Measurements from ENCODE around the gene GFRA1. TPM values are rescaled to one million over a fixed set of nuclear protein-coding genes. Genes with fewer than 3 reads are reported as not detected.

The GFRA1 gene
- total RNA-seq, 1 donor from 2014 or later, result 5.9 TPM

DNA sequence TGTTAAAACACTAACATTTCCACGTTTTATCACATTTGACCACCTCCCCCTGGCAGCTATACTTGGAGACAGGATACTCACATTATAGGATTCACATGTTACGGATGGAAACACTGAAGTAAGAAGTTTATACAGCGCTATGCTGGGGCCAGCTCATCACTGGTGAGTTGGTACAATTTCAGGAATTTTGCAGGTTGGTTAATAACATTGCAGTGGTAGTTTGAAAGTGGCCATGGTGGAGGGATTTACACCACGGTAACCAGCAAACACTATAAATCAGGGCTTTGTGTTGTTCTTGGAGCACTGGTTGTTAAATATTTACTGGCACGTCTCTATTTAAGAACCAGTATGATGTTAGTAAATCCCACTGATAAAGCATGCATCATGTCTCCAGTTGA lies 174.0 kb downstream of the GFRA1 start:
- intact Hi-C loops (cut with DNase I), result no loop called here
- ATAC-seq (ENCODE audit: poor library complexity) (no peak), DNase-seq (no peak)

DNA sequence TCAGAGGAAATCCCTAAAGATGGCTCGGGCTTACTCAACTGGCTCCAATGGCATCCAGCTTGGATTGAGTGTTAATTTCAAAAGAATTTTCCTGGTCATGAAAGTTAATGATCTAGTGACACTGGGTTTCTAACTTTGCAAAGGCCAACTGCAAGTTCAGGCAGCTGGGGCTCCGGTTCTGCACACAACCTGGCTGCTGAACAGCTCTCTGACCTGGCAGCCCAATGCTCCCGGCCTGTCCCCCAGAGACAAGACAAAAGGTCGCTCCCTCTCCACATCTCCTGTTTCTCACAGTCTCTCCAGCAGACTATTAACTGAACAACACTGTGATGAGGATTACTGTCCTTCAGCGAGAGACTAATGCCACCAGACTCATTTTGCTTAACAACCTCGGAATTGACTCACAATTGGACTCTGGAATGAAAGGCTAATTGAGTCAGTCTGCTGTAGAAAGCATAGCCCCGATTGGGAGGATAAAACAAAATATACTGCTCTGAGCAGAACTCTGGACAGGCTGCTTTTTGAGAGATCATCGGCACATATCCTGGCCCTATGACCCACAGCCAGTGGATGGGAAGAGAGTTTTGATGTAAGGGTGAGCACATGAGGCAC lies 174.5 kb downstream of the GFRA1 start:
- intact Hi-C loops (cut with DNase I), result no loop called here
- no peak for DNase-seq
- ATAC-seq (ENCODE audit: poor library complexity), result no peak

DNA sequence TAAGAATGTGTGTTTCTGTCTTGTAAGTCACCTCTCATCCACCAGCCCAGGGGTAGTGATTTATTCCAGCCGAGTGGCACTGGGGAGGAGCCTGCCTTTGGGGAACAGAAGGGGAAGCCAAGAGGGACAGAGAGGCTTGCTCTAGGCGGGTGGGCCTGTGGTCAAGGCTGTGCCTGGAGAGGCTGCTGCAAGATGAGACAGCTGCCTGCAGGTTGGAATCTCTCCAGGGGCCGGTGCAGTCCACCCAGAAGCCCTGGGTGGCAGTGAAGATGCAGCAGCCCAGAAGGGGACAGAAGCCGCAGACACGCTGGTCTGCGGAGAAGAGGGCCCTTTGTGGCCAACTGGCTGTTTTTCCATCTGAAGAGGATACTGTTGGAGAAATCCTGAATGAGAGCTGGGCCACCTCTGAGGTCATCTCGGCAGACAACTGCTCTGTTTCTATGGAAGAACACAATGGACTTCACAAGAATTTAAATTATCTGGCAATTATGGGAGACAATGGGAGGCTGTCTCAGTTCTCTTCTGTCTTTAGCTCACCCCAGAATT lies 175.7 kb downstream of the GFRA1 start:
- intact Hi-C loops (cut with DNase I), result no loop called here
- DNase-seq (no peak), ATAC-seq (ENCODE audit: poor library complexity) (no peak)

DNA sequence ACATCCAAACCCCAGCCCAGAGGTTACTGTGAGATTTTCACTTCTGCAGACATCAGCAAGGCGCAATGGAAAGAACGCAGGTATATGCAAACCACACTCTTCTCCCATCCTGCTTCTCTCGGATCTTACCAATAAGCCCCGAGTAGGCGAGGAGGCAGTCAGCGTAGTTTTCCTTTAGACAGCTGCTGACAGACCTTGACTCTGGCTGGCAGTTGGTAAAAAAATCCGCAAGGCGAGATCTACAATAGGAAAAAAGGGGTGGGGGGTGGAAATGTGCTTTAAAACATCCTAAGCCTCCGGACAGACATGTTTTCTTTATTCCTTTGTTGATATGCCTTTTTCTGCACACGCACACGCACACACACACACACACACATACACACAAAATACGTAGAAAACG lies 176.5 kb downstream of the GFRA1 start:
- DNase-seq (no peak), ATAC-seq (ENCODE audit: poor library complexity) (no peak)
- intact Hi-C loops (cut with DNase I), result no loop called here

DNA sequence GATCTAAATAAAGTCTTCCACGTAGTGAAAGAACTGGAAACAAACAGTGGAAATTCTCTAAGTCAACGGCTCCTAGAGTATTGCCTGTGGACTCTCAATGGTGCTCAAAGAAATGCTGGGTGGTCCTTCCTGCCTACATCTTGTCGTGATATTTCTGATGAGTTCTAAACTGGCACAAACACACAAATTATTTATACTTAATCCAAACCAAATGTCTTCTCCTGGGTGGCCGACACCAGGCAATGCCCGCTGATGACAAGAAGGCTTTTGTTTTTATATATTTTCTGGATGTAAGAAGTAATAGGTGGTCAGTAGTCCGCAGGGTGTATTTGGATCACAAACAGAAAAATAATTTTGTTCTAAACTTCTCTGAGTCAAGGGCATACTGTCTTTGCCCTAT lies 178.7 kb downstream of the GFRA1 start:
- ATAC-seq (ENCODE audit: poor library complexity) (no peak), DNase-seq (no peak)
- intact Hi-C loops (cut with DNase I), result no loop called here

DNA sequence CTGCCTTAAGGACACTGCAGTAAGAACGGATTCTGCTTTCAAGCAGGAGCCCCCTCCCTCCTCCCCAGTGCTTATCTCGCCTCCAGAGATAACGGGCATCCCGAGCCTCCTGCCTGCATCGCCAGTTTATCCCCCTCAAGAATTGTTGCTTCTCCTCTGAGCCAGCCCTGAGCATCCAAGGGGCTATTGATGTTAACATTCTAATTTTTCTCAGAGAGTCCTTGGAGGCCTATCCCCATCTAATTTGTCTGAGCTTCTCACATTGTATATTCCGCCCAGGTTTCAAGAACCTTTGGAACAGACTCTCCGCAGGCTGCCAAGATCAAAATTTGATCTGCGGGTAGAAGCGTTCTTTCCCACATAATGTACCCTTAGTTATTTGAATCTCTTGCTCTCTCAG lies 180.0 kb downstream of the GFRA1 start:
- ATAC-seq (ENCODE audit: poor library complexity), result no peak
- no peak for DNase-seq
- intact Hi-C loops (cut with DNase I), result no loop called here

DNA sequence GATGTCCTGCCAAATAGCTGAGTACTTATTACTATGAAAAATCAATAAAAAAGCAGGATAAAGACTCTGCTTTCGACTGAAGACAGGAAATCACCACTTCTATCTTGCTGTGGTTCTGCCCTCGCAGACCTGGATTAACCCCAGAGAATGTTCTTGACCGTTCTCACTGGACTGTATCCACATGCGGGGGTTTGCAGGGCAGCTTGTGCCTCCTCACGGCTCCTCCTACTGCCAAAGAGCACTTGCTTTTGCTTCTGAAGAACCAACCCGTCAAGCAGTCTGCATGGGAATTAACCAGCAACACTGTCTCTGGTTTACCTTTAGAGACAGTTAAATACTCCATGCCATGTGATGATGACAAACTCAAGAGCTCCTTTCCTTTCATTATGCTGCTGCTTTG lies 184.0 kb downstream of the GFRA1 start:
- DNase-seq, result no peak

DNA sequence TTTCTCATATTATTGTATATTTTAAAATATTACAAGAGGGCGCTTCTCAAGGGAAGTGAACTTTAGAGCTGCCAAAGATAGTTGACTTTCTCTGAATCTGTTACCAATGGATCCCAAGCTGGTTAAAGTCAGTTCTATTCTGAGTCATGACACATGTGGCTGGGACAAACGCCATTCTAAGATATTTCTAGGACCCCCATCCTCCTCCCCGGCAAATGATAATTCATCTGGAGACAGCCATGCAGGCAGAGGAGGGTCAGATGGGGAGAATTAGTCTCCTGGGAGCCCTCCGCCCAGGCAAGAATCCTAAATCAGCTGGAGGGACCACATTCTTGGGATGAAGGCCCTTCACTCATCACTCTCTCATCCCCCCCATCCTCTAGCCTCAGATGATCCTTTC lies 187.7 kb downstream of the GFRA1 start:
- ATAC-seq (ENCODE audit: poor library complexity) (peak; percentile 45), DNase-seq (no peak)
- intact Hi-C loops (cut with DNase I), result no loop called here

More for the DNA sequence above, 184.0 kb downstream of the GFRA1 start:
- intact Hi-C loops (cut with DNase I), result no loop called here
- ATAC-seq (ENCODE audit: poor library complexity), result no peak

DNA sequence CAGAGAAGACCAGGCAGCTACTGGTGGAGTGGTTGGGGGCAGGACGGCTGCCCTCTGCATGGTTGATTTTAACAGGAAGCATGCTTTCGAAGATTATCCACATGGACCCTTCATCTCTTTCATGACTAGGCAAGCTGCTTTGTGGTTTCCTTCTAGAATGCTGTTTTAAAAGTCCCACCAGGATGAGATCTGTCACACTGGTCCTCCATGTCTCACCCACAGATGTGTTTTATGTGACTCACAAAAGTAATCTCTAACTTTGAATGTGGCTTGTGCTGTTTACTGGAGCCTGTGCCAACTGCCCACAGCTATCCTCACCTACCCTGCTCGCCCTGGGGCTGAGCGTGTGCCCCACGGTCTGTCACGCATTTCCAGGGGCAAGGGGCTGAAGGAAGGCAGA lies 188.8 kb downstream of the GFRA1 start:
- intact Hi-C loops (cut with DNase I), result no loop called here
- DNase-seq (no peak), ATAC-seq (ENCODE audit: poor library complexity) (no peak)

DNA sequence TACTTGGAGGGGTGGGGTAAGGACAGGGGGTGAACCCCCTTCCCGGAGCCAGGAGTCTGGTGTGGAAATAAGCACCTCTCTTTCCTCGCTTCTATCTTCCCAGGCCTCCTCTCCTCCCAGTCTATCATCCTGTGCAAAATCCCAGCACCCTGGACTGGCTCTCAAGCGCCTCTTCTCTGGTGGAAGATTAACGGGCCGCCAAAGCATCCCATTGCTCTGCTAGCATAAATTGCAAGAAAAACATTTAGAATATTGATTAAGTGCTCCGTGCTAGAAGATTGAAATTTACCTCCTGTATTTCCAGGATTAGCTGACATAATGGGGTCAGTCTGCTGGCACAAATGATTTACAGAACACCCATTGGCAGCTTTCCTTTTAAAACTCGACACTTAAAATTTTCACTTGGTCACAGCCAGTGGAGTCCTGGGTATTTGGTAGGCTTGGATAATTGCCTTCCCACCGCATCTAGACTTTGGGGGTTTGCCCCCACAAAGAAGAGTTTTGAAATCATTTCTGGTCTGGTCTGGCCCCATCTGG lies 189.7 kb downstream of the GFRA1 start:
- no peak for DNase-seq
- intact Hi-C loops (cut with DNase I), result no loop called here
- no peak for ATAC-seq (ENCODE audit: poor library complexity)

DNA sequence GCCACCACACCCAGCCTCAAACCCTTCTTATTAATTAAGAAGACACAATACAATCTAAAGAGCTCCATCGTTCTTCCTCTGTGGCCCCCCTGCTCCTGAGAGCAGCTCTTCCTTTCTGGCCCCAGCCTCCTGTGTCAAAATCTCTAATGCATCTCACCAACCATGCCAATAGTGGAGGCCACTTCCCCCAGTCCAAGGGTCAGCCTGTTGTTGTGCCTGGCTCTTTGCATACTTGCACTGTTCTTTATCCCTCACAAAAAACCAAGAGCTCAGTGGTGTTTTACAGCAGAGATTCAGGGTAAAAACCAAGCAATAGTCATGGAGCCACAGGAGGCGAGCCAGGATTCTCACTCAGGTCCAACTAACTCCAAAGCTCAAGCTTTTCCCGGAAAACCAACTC lies 190.2 kb downstream of the GFRA1 start:
- intact Hi-C loops (cut with DNase I), result no loop called here
- no peak for DNase-seq
- ATAC-seq (ENCODE audit: poor library complexity), result no peak

DNA sequence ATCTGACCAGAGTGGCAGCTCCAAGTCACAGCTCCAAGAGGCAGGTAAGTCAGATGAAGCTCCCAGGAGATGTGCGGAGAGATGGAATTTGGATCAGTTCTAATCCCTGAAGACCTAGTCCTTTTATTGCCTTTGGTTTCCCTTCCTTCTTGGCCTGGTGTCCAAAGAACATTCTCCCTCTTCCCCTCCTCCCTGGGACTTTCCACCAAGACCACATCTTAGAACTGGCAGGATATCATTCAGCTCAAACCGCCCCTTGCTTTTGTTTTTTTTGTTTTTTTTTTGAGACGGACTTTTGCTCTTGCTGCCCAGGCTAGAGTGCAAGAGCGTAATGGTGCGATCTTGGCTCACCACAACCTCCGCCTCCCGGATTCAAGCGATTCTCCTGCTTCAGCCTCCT lies 190.8 kb downstream of the GFRA1 start:
- ATAC-seq (ENCODE audit: poor library complexity) (no peak), DNase-seq (no peak)
- intact Hi-C loops (cut with DNase I), result no loop called here

DNA sequence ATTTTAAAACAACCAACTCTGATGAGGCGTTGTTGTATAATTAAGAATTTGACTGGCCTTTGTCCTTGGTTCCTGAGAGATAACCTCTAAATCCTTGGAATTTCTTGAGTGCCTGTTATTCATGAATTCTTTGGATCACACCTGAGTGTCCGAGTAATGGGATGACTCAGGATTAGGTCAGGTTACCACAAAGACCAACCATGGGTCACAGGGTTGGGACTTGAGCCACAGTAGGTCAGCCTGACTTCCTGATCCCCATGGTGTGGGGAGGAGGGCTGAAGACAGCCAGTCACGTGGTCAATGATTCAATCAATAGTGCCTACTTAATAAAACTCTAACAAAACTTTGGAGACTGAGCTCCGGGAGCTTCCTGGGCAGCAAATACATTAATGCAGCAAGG lies 192.5 kb downstream of the GFRA1 start:
- intact Hi-C loops (cut with DNase I), result no loop called here
- ATAC-seq (ENCODE audit: poor library complexity) (no peak), DNase-seq (no peak)

DNA sequence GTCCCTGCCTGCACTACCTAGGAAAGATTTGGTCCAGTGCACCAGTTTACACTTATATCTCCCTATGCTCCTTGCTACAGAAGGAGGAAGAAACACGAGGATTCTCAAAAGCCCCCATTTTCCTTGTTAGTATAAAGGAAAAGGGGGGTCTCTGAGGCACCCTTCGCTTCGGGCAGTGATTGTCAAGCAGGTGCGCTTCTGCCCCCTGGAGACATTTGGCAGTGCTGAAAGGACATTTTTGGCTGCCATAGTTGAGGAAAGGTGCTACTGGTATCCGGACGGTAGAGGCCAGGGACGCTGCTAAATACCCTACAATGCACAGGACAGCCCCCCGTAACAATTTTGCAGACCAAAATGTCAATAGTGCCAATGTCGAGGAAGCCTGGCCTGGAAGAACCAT lies 193.7 kb downstream of the GFRA1 start:
- intact Hi-C loops (cut with DNase I), result no loop called here
- ATAC-seq (ENCODE audit: poor library complexity) (no peak), DNase-seq (no peak)

DNA sequence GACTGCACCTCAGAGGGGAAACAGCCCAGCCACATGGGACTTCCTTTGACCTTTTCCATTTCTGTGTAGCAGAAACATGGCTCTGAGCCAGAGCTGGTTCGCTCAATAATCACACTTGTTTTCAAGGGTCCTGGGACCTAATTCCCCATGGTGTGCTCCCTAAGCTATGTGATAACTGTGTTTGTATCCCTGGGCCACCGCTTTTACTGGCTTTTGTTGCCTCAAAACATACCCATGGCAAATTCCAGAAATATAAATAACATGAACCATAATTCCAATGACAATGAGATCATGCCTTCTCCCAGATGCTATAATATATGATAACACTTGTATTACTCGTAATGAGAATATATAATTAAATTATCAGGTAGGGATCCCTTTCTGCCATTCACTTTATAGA lies 196.4 kb downstream of the GFRA1 start:
- intact Hi-C loops (cut with DNase I), result no loop called here
- no peak for ATAC-seq (ENCODE audit: poor library complexity)
- no peak for DNase-seq

DNA sequence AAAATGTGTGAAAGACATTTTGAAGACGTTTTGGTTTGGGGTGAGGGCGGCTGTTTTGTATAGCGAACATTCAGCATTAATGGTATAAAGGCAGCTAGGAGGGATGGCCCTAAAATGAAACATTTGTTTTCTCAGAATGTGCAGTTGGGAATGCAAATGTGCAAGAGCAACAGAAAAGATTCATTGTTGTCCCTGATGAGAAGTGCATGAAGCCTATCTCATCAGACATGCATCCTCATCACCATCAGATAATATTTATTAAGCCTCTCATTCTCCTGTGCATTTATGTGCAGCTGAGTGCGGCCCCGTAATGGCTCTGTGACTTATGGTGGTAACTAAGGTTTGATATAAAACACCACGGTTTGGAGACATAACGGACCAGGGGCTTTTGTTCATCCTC lies 199.5 kb downstream of the GFRA1 start:
- intact Hi-C loops (cut with DNase I), result no loop called here
- no peak for ATAC-seq (ENCODE audit: poor library complexity)
- no peak for DNase-seq

DNA sequence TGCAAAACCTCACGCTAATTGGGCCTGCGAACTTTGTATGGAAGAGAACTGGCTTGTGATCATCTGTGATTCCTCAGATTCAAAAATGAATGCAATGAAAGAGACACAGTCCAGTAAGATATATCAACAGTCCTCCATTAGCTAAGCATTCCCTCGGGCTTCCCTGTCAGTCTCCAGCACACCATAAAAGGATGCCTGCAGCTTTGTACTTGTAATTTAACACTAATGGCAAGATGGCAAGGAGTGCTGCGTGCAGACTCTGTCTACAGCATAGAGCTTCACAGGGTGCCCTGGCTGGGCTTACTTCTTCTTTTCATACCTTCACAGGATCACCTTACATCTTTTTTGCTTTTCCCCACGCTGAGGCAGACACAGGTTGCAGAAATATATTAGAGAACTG lies 200.0 kb downstream of the GFRA1 start:
- intact Hi-C loops (cut with DNase I), result no loop called here
- ATAC-seq (ENCODE audit: poor library complexity) (no peak), DNase-seq (no peak)

DNA sequence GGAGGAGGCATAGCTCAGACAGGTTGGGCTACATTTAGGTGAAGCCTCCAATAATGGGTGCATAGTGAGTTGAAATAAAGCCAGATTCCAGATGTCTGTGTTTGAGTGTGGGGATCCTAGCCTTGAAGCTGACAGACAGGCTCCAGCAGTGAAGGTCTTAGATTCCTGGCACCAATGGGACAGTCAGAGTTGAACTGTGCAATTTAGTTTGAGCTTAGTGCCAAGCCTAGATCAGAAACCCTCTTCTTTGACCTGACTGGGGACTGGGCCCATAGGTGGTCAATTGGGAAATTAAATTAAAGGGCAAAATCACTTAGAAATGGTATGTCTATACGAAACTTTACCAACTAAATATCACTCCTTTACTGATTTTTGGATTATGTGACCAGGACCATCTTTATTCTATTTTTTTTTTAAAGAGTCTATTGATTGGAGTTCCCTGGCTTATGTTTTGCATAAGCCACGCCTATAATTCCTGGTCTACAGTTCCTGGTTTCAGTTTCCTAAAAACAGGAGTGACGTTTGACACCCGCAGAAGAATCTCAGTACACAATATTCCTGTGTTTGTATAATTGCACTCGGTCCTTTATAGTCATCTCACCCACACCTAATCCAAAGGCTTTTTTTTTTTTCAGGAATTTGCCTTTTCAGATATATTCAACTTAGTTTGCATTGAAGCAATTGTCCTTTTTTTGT lies 201.4 kb downstream of the GFRA1 start:
- DNase-seq, result no peak
- intact Hi-C loops (cut with DNase I), result no loop called here
- no peak for ATAC-seq (ENCODE audit: poor library complexity)

DNA sequence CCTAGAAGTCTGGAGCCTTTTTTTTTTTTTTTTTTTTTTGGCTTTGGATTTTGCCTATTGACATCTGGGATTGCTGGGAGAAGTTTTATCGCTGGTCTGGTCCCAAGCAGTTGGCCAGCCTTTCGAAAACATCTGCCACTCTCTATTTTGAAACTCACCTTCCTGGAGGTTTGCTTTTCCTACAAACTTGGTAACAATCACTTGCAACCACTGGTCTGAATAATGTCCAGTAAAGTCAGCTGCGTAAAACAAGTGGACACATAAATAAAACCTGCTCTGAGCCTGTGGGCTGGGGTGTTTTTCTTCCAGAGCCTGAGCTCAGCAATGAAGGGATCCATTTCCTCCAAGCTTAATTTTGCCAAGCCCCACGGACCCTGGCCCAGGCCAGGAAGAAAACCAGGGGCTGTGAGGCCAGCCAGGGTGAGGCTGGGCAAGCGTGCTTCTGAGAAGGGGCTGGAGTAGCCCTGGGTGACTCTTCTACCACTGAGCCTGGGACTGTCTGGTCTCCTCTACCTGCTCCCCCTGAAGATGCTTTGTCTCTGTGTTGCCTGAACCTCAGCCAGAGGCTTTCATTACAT lies 202.2 kb downstream of the GFRA1 start:
- intact Hi-C loops (cut with DNase I), result no loop called here
- ATAC-seq (ENCODE audit: poor library complexity) (no peak), DNase-seq (no peak)

DNA sequence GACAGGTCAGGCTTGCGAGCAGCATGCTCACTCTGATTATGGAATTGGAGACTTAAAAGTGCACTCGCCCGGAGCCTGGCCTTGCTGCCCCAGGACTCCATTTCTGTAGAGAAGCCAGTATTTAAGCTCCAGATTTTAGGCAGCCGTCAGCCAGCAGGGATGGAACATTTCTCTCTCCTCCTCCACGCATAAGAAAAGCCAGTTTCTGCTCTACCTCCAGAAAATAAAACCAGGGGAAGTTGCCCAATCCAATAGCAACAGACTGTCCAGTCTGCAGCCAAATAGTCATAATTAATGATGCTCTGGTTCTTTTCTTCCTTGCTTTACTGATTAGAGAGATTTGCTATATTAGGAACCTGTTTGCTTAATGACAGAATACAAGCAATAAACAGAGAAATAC lies 203.2 kb downstream of the GFRA1 start:
- intact Hi-C loops (cut with DNase I), result no loop called here
- ATAC-seq (ENCODE audit: poor library complexity) (no peak), DNase-seq (no peak)

All from Right ventricle myocardium superior (tissue), 1 donor.